GM12878 (cell line): ENCODE measurements around the gene INHBB. TPM values are rescaled to one million over a fixed set of nuclear protein-coding genes. Genes with fewer than 3 reads are reported as not detected.

Experiments used
- ATAC-seq: fragments of 200-7000 bp; cut with Tn5 transposase; 3 replicates; pipeline ENCODE4 v1.9.1; 2020; ENCODE audit warnings: mild to moderate bottlenecking, moderate library complexity
- BruUV-seq: library from RNA; stranded (reverse); fragments of 400-500 nt; replicated peaks from 2 replicates; lab custom pipeline; 2021; lab: Mats Ljungman, UMichigan
- CTCF ChIA-PET: fragments of 300-600 bp; sonication (Branson Sonifier 250); formaldehyde crosslinking; extraction: SDS; loops from one replicate; lab custom pipeline; 2021; ENCODE audit warnings: inconsistent platforms; lab: Yijun Ruan, JAX
- POLR2A ChIA-PET: fragments of 350-600 bp; formaldehyde crosslinking; extraction: SDS; loops from one replicate; lab custom pipeline; 2021; ENCODE audit warnings: inconsistent platforms; lab: Charles Lee
- RAD21 ChIA-PET: fragments of 300-600 bp; sonication (Branson Sonifier 250); formaldehyde crosslinking; loops from one replicate; lab custom pipeline; 2023; ENCODE audit warnings: antibody characterized with exemption; ENCODE audit not compliant: unreplicated experiment; lab: Charles Lee
- SMC1A ChIA-PET: fragments of 300-600 bp; sonication (Branson Sonifier 250); formaldehyde crosslinking; loops from one replicate; lab custom pipeline; 2023; ENCODE audit not compliant: unreplicated experiment, uncharacterized antibody; lab: Charles Lee
- DNase-seq: peaks from one replicate; pipeline ENCODE4 v3.0.0-alpha.2; 2011; ENCODE audit warnings: low read depth, low spot score
- FAIRE-seq: peaks from 3 replicates; lab custom pipeline; 2011; peaks lifted over from hg19 to GRCh38; lab: Jason Lieb, UNC
- H2AFZ ChIP-seq: 2 replicates; pipeline ENCODE4 v1.6.0; 2011; ENCODE audit warnings: low read depth, low read length, control low read depth; ENCODE audit not compliant: control insufficient read depth
- H3K27ac ChIP-seq: 2 replicates; pipeline ENCODE4 v1.5.1; 2011; ENCODE audit warnings: control low read depth; ENCODE audit not compliant: control insufficient read depth, insufficient read depth
- H3K27me3 ChIP-seq, 2 experiments: replicated peaks in 1 of 2; 2 replicates each; pipeline versions ENCODE4 v1.6.0 to v1.6.1; 2011; ENCODE audit warnings: low read length in 1 of 2; ENCODE audit not compliant: control insufficient read depth in 2 of 2, insufficient read depth in 2 of 2
- H3K36me3 ChIP-seq, 2 experiments: 2 replicates each; pipeline ENCODE4 v1.5.1; 2011; ENCODE audit warnings: low read length in 1 of 2; ENCODE audit not compliant: control insufficient read depth in 2 of 2, insufficient read depth in 2 of 2
- H3K4me1 ChIP-seq: 2 replicates; pipeline ENCODE4 v1.6.1; 2011; ENCODE audit warnings: mild to moderate bottlenecking, low read length, moderate library complexity, mixed read lengths; ENCODE audit not compliant: control insufficient read depth, insufficient read depth
- H3K4me2 ChIP-seq: 2 replicates; pipeline ENCODE4 v1.6.0; 2011; ENCODE audit warnings: control low read depth; ENCODE audit not compliant: control insufficient read depth, insufficient read depth
- H3K4me3 ChIP-seq: fragments of 200-600 bp; sonication (generic); 2 replicates; pipeline ENCODE4 v1.5.1; 2016
- H3K79me2 ChIP-seq: 2 replicates; pipeline ENCODE4 v1.6.0; 2011; ENCODE audit warnings: low read length; ENCODE audit not compliant: control insufficient read depth, insufficient read depth
- H3K9ac ChIP-seq: 2 replicates; pipeline ENCODE4 v1.8.0; 2011; ENCODE audit warnings: low read length, control low read depth, mixed read lengths; ENCODE audit not compliant: control insufficient read depth, insufficient read depth
- H3K9me3 ChIP-seq: replicated peaks from 3 replicates; pipeline ENCODE4 v1.5.1; 2011; ENCODE audit warnings: mild to moderate bottlenecking, low read length; ENCODE audit not compliant: control insufficient read depth, insufficient read depth
- H4K20me1 ChIP-seq: 2 replicates; pipeline ENCODE4 v1.6.0; 2011; ENCODE audit not compliant: control insufficient read depth, insufficient read depth
- CUX1 ChIP-seq: IDR thresholded peaks from 2 replicates; pipeline ENCODE4 v1.6.1; 2012; ENCODE audit warnings: improper control_type of control experiment, low read depth, low read length; ENCODE audit not compliant: insufficient replicate concordance
- RELA ChIP-seq: fragments of 450-650 bp; IDR thresholded peaks from 2 replicates; pipeline ENCODE4 v1.8.0; 2014; ENCODE audit warnings: borderline replicate concordance; ENCODE audit not compliant: partially characterized antibody
- SKIL ChIP-seq: fragments of 450-650 bp; IDR thresholded peaks from 2 replicates; pipeline ENCODE4 v1.6.1; 2017; ENCODE audit warnings: mild to moderate bottlenecking, low read depth, inconsistent platforms; ENCODE audit not compliant: poor library complexity, severe bottlenecking
- TCF3 ChIP-seq: IDR thresholded peaks from 2 replicates; pipeline ENCODE4 v1.6.1; 2012; ENCODE audit warnings: low read depth, mild to moderate bottlenecking, low read length, borderline replicate concordance; ENCODE audit not compliant: insufficient read depth
- WGBS: methylation state at CpG from one replicate; pipeline ENCODE4 v1.1.6; 2016; ENCODE audit warnings: low lambda C conversion rate; ENCODE audit not compliant: insufficient replicate concordance, insufficient coverage; ENCODE audit errors: missing lambda C conversion rate; 5-methylcytosine and 5-hydroxymethylcytosine counted together
- in situ Hi-C: fragments of 300-500 bp; cut with MboI; formaldehyde crosslinking; loops from 9 replicates; pipeline ENCODE4 v1.14.3; 2018; ENCODE audit warnings: mixed read lengths
- intact Hi-C: fragments of 100-400 bp; cut with micrococcal nuclease; formaldehyde crosslinking; loops from one replicate; pipeline ENCODE4 v1.14.2; 2022; ENCODE audit not compliant: unreplicated experiment
- polyA plus RNA-seq, 11 experiments: library from polyadenylated mRNA; depleted of rRNA in 4 of 11; unstranded in 6 of 11; stranded (reverse) in 5 of 11; fragments of >200 nt; fragmentation: Nextera tagmentation in 4 of 11; fragmentation: Illumina TruSeq in 1 of 11; extraction: Ambion mirVana in 4 of 11; extraction: Trizol in 1 of 11; gene quantifications; 1 replicate in 1 of 11; 2 replicates in 10 of 11; pipeline versions ENCODE4 v1.2.1 to v1.2.3, GENCODE V29; 2011 to 2016; ENCODE audit warnings: inconsistent platforms in 2 of 11, missing spikeins in 2 of 11, low read depth in 1 of 11
- total RNA-seq, 4 experiments: library from RNA; depleted of rRNA in 3 of 4; stranded (reverse); fragments of >200 nt in 3 of 4; fragmentation: Illumina TruSeq in 1 of 4; extraction: Trizol in 1 of 4; gene quantifications; 2 replicates each; pipeline versions ENCODE4 v1.2.1 to v1.2.3, GENCODE V29; 2013 to 2021

Gene INHBB
- total and polyA plus RNA-seq, 10 of the 15 experiments (the other 5 are each of a cell fraction or from before 2014, with no cell fraction given): 0.05 TPM; not detected in 9

GRCh38 chr2:120323214-120323613 lies 22.7 kb upstream of the INHBB start (continued):
- no peak for TF ChIP-seq CUX1

- ChIA-PET POLR2A (no interaction called here), CTCF (interaction anchor here (1.2 to 1.3 kb wide), 2 partner anchors 11 to 117 kb away, joined by 3 to 8 read pairs; no protein-coding TSS in a partner anchor), SMC1A (interaction anchor here (0.6 to 0.9 kb wide), 2 partner anchors 10 to 43 kb away, joined by 3 read pairs; no protein-coding TSS in a partner anchor), RAD21 (interaction anchor here (1.4 kb wide), 1 partner anchor 11 kb away, joined by 5 read pairs; no protein-coding TSS in a partner anchor)
- Histone ChIP-seq H3K79me2 (no peaks in the 10 kb centered on the region), H3K36me3 (no peaks in the 10 kb centered on the region), H2AFZ (no peak overlapping the region), H3K4me1 (no peaks in the 10 kb centered on the region), H3K27me3 (peaks cover 0 to 5% of the 10 kb centered on the region in 2 experiments; a peak in 2 of 4 replicates), H3K9ac (no peak overlapping the region), H3K27ac (no peak overlapping the region), H3K4me3 (no peak overlapping the region), H3K9me3 (no peaks in the 10 kb centered on the region), H3K4me2 (no peak overlapping the region), H4K20me1 (no peaks in the 10 kb centered on the region)
- no peak for FAIRE-seq
- 27% methylated on average over 9 of the region's 10 CpGs for WGBS
- in situ Hi-C loops (no loop called here), intact Hi-C loops (no loop called here)
- TF ChIP-seq RELA (no peak), TCF3 (no peak), SKIL (no peak)
- BruUV-seq: no TSS peak
- no peak for DNase-seq
- no peak for ATAC-seq
Observed at GRCh38 chr2:120323807-120324399, 22.0 kb upstream of the INHBB start.
